ENCODE results near the gene ACOT7. TPM values are rescaled to one million over a fixed set of nuclear protein-coding genes. Genes with fewer than 3 reads are reported as not detected.

ACOT7 gene
- total RNA-seq, 1 experiment from 2014 or later = 165 TPM

- Histone ChIP-seq H3K4me2 (ENCODE audit: low read length) (no peak overlapping the region), H3F3A (ENCODE audit: low read length, unreplicated experiment) (no peaks in the 10 kb centered on the region), H3K9ac (ENCODE audit: low read length) (no peak overlapping the region), H4K20me1 (ENCODE audit: low read length) (peaks cover 3% of the 10 kb centered on the region; the same call in 1 of the 2 replicates), H2AFZ (ENCODE audit: low read length) (no peak overlapping the region), H3K79me2 (ENCODE audit: low read length) (peaks cover 18% of the 10 kb centered on the region), H3K9me2 (replicated peaks; ENCODE audit: low read length) (no peaks in the 10 kb centered on the region), H3K27ac (ENCODE audit: low read length) (no peak overlapping the region), H3K4me1 (ENCODE audit: insufficient read depth, low read length) (0 out of 2 replicates have a peak, but pooled peaks cover 6% of the 10 kb centered on the region), H3K27me3 (ENCODE audit: low read length) (no peaks in the 10 kb centered on the region), H3K4me3 (ENCODE audit: low read length) (no peak overlapping the region), H3K36me3 (ENCODE audit: low read depth, low read length) (peaks cover 6% of the 10 kb centered on the region; the same call in 1 of the 2 replicates), H3K9me3 (ENCODE audit: low read length) (no peaks in the 10 kb centered on the region)
- POLR2A ChIA-PET (ENCODE audit: unreplicated experiment) = no interaction called here
- intact Hi-C loops (cut with micrococcal nuclease) = no loop called here
- no peak for DNase-seq
- BruUV-seq (replicated peaks) = no TSS peak
- no peak for TF ChIP-seq EZH2phosphoT487 (IDR thresholded peaks at IDR 0.05; ENCODE audit: borderline replicate concordance, low read length)
- no peak for TF ChIP-seq EZH2 (IDR thresholded peaks at IDR 0.05; ENCODE audit: low read length, unreplicated experiment)
- TF ChIP-seq, protein P1, sequence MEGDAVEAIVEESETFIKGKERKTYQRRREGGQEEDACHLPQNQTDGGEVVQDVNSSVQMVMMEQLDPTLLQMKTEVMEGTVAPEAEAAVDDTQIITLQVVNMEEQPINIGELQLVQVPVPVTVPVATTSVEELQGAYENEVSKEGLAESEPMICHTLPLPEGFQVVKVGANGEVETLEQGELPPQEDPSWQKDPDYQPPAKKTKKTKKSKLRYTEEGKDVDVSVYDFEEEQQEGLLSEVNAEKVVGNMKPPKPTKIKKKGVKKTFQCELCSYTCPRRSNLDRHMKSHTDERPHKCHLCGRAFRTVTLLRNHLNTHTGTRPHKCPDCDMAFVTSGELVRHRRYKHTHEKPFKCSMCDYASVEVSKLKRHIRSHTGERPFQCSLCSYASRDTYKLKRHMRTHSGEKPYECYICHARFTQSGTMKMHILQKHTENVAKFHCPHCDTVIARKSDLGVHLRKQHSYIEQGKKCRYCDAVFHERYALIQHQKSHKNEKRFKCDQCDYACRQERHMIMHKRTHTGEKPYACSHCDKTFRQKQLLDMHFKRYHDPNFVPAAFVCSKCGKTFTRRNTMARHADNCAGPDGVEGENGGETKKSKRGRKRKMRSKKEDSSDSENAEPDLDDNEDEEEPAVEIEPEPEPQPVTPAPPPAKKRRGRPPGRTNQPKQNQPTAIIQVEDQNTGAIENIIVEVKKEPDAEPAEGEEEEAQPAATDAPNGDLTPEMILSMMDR (conservative IDR thresholded peaks at IDR 0.05; ENCODE audit: low read depth, low read length) = no peak
- CTCF ChIA-PET = no interaction called here
- ATAC-seq = no peak
Observed at GRCh38 chr1:6253380-6253779, 140.2 kb downstream of the ACOT7 start.

- H3K4me2 ChIP-seq (ENCODE audit: low read length) = no peak overlapping the region
- H3K9me3 ChIP-seq (ENCODE audit: low read length) = no peaks in the 10 kb centered on the region
- no TSS peak for BruUV-seq (replicated peaks)
- no peak overlapping the region for H3K9ac ChIP-seq (ENCODE audit: low read length)
- TF ChIP-seq EZH2phosphoT487 (IDR thresholded peaks at IDR 0.05; ENCODE audit: borderline replicate concordance, low read length) = no peak
- TF ChIP-seq EZH2 (IDR thresholded peaks at IDR 0.05; ENCODE audit: low read length, unreplicated experiment) = no peak
- TF ChIP-seq, protein P1 (conservative IDR thresholded peaks at IDR 0.05; ENCODE audit: low read depth, low read length) = no peak
- CTCF ChIA-PET = no interaction called here
- no peaks in the 10 kb centered on the region for H3K27me3 ChIP-seq (ENCODE audit: low read length)
- no peaks in the 10 kb centered on the region for H3K9me2 ChIP-seq (replicated peaks; ENCODE audit: low read length)
- no peak overlapping the region for H3K4me3 ChIP-seq (ENCODE audit: low read length)
- H3K4me1 ChIP-seq (ENCODE audit: insufficient read depth, low read length) = peaks cover 4% of the 10 kb centered on the region
- H4K20me1 ChIP-seq (ENCODE audit: low read length) = no peaks in the 10 kb centered on the region
- H3K79me2 ChIP-seq (ENCODE audit: low read length) = peaks cover 9% of the 10 kb centered on the region
- ATAC-seq = no peak
- intact Hi-C loops (cut with micrococcal nuclease) = no loop called here
- DNase-seq = no peak
- no peak overlapping the region for H3K27ac ChIP-seq (ENCODE audit: low read length)
- POLR2A ChIA-PET (ENCODE audit: unreplicated experiment) = no interaction called here
- H3K36me3 ChIP-seq (ENCODE audit: low read depth, low read length) = peaks cover 6% of the 10 kb centered on the region; the same call in 1 of the 2 replicates
- no peak overlapping the region for H2AFZ ChIP-seq (ENCODE audit: low read length)
- H3F3A ChIP-seq (ENCODE audit: low read length, unreplicated experiment) = no peaks in the 10 kb centered on the region
Observed at GRCh38 chr1:6252374-6252710, 141.2 kb downstream of the ACOT7 start.

- CTCF ChIA-PET = no interaction called here
- no peaks in the 10 kb centered on the region for H3K27me3 ChIP-seq (ENCODE audit: low read length)
- H3K79me2 ChIP-seq (ENCODE audit: low read length) = peaks cover 4% of the 10 kb centered on the region
- TF ChIP-seq EZH2 (IDR thresholded peaks at IDR 0.05; ENCODE audit: low read length, unreplicated experiment) = no peak
- no peak for TF ChIP-seq EZH2phosphoT487 (IDR thresholded peaks at IDR 0.05; ENCODE audit: borderline replicate concordance, low read length)
- TF ChIP-seq, protein P1 (conservative IDR thresholded peaks at IDR 0.05; ENCODE audit: low read depth, low read length) = no peak
- no peaks in the 10 kb centered on the region for H3K9me3 ChIP-seq (ENCODE audit: low read length)
- no peaks in the 10 kb centered on the region for H4K20me1 ChIP-seq (ENCODE audit: low read length)
- ATAC-seq (no peak), DNase-seq (no peak)
- no peak overlapping the region for H2AFZ ChIP-seq (ENCODE audit: low read length)
- no peak overlapping the region for H3K9ac ChIP-seq (ENCODE audit: low read length)
- H3K4me3 ChIP-seq (ENCODE audit: low read length) = no peak overlapping the region
- H3K27ac ChIP-seq (ENCODE audit: low read length) = no peak overlapping the region
- intact Hi-C loops (cut with micrococcal nuclease) = no loop called here
- peaks cover 8% of the 10 kb centered on the region for H3K4me1 ChIP-seq (ENCODE audit: insufficient read depth, low read length)
- no TSS peak for BruUV-seq (replicated peaks)
- H3F3A ChIP-seq (ENCODE audit: low read length, unreplicated experiment) = no peaks in the 10 kb centered on the region
- POLR2A ChIA-PET (ENCODE audit: unreplicated experiment) = no interaction called here
- H3K4me2 ChIP-seq (ENCODE audit: low read length) = no peak overlapping the region
- H3K9me2 ChIP-seq (replicated peaks; ENCODE audit: low read length) = no peaks in the 10 kb centered on the region
- peaks cover 6% of the 10 kb centered on the region; the same call in 1 of the 2 replicates for H3K36me3 ChIP-seq (ENCODE audit: low read depth, low read length)
Observed at GRCh38 chr1:6251681-6252373, 141.7 kb downstream of the ACOT7 start.

Data from PC-3 (cell line).